ENCODE data around the gene RPL7L1.
"Not testable (repeated sequence)": the region's sequence is repeated elsewhere in the genome, so short reads cannot be mapped to it uniquely, and the experiment has no call there.

RPL7L1 gene

DNA sequence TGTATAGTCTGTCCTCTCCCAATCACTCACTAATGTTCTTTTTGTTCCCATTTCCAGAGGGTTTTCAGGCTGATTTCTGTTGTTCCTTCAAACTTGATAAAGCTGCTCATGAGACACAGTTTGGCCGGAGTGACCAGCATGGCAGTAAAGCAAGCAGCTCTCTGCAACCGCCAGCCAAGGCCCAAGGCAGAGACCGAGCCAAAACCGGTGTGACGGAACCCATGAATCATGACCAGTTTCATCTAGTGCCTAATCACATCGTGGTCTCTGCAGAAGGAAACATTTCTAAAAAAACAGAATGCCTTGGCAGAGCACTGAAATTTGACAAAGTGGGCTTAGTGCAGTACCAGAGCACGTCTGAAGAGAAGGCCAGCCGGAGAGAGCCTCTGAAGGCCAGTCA lies 14.8 kb upstream of the RPL7L1 start:
- Histone ChIP-seq H3K9me3 (ENCODE audit: control insufficient read depth in 2 of 2, low read length in 2 of 2) (no peaks in the 10 kb centered on the region), H3K4me1 (ENCODE audit: control insufficient read depth in 2 of 2, insufficient read depth in 2 of 2, low read length in 2 of 2) (no peaks in the 10 kb centered on the region), H3K9ac (ENCODE audit: low read depth in 1 of 2, low read length in 2 of 2) (no peak overlapping the region), H3K36me3 (ENCODE audit: control insufficient read depth in 2 of 2, insufficient read depth in 2 of 2, low read length in 2 of 2) (peaks cover 54 to 63% of the 10 kb centered on the region in 2 donors), H3K27me3 (ENCODE audit: control insufficient read depth in 2 of 2, insufficient read depth in 2 of 2, low read length in 2 of 2) (no peaks in the 10 kb centered on the region), H3K27ac (ENCODE audit: low read depth in 2 of 2, low read length in 2 of 2) (no peak overlapping the region), H3K4me3 (ENCODE audit: low read length in 2 of 2) (no peak overlapping the region)

GRCh38 chr6:42870145-42870936 lies 9.1 kb upstream of the RPL7L1 start:
- H3K4me1 ChIP-seq (ENCODE audit: control insufficient read depth in 2 of 2, insufficient read depth in 2 of 2, low read length in 2 of 2), result no peaks in the 10 kb centered on the region
- H3K9ac ChIP-seq (ENCODE audit: low read depth in 1 of 2, low read length in 2 of 2), result no peak overlapping the region
- H3K4me3 ChIP-seq (ENCODE audit: low read length in 2 of 2), result no peak overlapping the region
- H3K36me3 ChIP-seq (ENCODE audit: control insufficient read depth in 2 of 2, insufficient read depth in 2 of 2, low read length in 2 of 2), result peaks cover 18 to 22% of the 10 kb centered on the region in 2 donors
- H3K9me3 ChIP-seq (ENCODE audit: control insufficient read depth in 2 of 2, low read length in 2 of 2), result no peaks in the 10 kb centered on the region
- no peaks in the 10 kb centered on the region for H3K27me3 ChIP-seq (ENCODE audit: control insufficient read depth in 2 of 2, insufficient read depth in 2 of 2, low read length in 2 of 2)
- H3K27ac ChIP-seq (ENCODE audit: low read depth in 2 of 2, low read length in 2 of 2), result no peak overlapping the region

DNA sequence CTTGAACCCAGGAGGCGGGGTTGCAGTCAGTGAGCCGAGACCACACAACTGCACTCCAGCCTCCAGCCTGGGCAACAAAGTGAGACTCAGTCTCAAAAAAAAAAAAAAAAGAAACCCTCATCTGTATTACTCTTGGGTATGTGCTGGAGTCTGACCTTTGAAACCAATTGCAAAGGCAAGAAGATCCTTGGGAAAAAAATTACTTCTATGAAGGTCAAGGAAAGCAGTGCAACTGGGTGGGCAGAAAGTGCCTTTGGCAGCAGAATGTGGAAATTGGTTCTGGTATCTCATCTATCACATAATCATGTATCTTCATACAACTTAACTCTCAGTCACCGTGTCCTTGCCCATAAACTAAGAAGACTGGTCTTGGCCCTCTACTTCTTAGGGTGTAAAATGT lies 7.7 kb upstream of the RPL7L1 start:
- H3K27ac ChIP-seq (ENCODE audit: low read depth in 2 of 2, low read length in 2 of 2), result no peak overlapping the region
- H3K9me3 ChIP-seq (ENCODE audit: control insufficient read depth in 2 of 2, low read length in 2 of 2), result no peaks in the 10 kb centered on the region

DNA sequence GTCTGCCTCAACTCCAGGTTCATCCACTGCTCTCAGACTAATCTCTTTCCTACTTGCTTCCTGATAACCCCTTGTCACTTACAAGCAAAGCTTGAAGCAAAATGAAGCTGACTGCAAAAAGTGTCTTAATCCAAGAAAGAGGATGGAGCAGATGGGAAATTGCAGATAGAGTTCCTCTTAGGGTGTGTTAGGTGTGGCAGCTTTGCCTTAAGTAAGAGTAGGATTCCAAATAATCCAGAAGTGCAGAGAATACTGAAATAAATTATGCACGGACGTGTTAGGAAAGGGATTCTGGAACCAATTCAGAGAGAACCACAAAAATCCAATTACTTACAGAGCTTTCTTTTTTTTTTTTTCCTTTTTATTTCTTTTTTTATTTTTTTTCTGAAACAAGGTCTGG lies 6.1 kb upstream of the RPL7L1 start:
- no peak overlapping the region for H3K9ac ChIP-seq (ENCODE audit: low read depth in 1 of 2, low read length in 2 of 2)
- no peaks in the 10 kb centered on the region for H3K9me3 ChIP-seq (ENCODE audit: control insufficient read depth in 2 of 2, low read length in 2 of 2)
- no peaks in the 10 kb centered on the region for H3K4me1 ChIP-seq (ENCODE audit: control insufficient read depth in 2 of 2, insufficient read depth in 2 of 2, low read length in 2 of 2)
- H3K27ac ChIP-seq (ENCODE audit: low read depth in 2 of 2, low read length in 2 of 2), result no peak overlapping the region
- no peak overlapping the region for H3K4me3 ChIP-seq (ENCODE audit: low read length in 2 of 2)
- peaks cover 0 to 4% of the 10 kb centered on the region in 2 donors for H3K36me3 ChIP-seq (ENCODE audit: control insufficient read depth in 2 of 2, insufficient read depth in 2 of 2, low read length in 2 of 2)
- H3K27me3 ChIP-seq (ENCODE audit: control insufficient read depth in 2 of 2, insufficient read depth in 2 of 2, low read length in 2 of 2), result no peaks in the 10 kb centered on the region

More for the DNA sequence above, 7.7 kb upstream of the RPL7L1 start:
- Histone ChIP-seq H3K36me3 (ENCODE audit: control insufficient read depth in 2 of 2, insufficient read depth in 2 of 2, low read length in 2 of 2) (peaks cover 10 to 13% of the 10 kb centered on the region in 2 donors), H3K4me1 (ENCODE audit: control insufficient read depth in 2 of 2, insufficient read depth in 2 of 2, low read length in 2 of 2) (no peaks in the 10 kb centered on the region), H3K9ac (ENCODE audit: low read depth in 1 of 2, low read length in 2 of 2) (no peak overlapping the region), H3K27me3 (ENCODE audit: control insufficient read depth in 2 of 2, insufficient read depth in 2 of 2, low read length in 2 of 2) (no peaks in the 10 kb centered on the region), H3K4me3 (ENCODE audit: low read length in 2 of 2) (no peak overlapping the region)

- peaks cover 2 to 4% of the 10 kb centered on the region in 2 donors for H3K4me1 ChIP-seq (ENCODE audit: control insufficient read depth in 2 of 2, insufficient read depth in 2 of 2, low read length in 2 of 2)
- no peak overlapping the region for H3K27ac ChIP-seq (ENCODE audit: low read depth in 2 of 2, low read length in 2 of 2)
- H3K36me3 ChIP-seq (ENCODE audit: control insufficient read depth in 2 of 2, insufficient read depth in 2 of 2, low read length in 2 of 2), result peaks cover 0 to 3% of the 10 kb centered on the region in 2 donors
- no peaks in the 10 kb centered on the region for H3K27me3 ChIP-seq (ENCODE audit: control insufficient read depth in 2 of 2, insufficient read depth in 2 of 2, low read length in 2 of 2)
- H3K9me3 ChIP-seq (ENCODE audit: control insufficient read depth in 2 of 2, low read length in 2 of 2), result no peaks in the 10 kb centered on the region
- no peak overlapping the region for H3K9ac ChIP-seq (ENCODE audit: low read depth in 1 of 2, low read length in 2 of 2)
- H3K4me3 ChIP-seq (ENCODE audit: low read length in 2 of 2), result no peak overlapping the region
Measured at GRCh38 chr6:42877695-42878094, 1.7 kb upstream of the RPL7L1 start.

DNA sequence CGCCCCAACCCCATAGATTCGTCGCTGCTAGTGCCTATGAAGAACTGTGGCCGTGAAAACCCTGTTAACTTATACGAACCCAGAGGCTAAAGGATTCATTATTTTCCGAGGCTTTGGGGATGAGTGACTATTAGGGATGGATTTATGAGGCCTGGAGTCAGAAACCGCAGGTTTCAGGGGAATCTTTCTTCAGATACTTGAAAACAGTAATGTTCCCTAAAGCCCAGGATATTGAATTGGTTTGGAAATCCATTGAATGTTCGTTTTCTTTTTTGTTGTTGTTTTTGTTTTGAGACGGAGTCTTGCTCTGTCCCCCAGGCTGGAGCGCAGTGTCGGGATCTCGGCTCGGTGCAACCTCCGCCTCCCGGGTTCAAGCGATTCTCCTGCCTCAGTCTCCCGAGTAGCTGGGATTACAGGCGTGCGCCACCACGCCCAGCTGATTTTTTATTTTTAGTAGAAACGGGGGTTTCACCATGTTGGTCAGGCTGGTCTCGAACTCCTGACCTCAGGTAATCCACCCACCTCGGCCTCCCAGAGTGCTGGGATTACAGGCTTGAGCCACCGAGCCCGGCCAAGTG lies 913 bp downstream of the RPL7L1 start:
- Histone ChIP-seq H3K36me3 (ENCODE audit: control insufficient read depth in 2 of 2, insufficient read depth in 2 of 2, low read length in 2 of 2) (peaks cover 23 to 28% of the 10 kb centered on the region in 2 donors), H3K27ac (ENCODE audit: low read depth in 2 of 2, low read length in 2 of 2) (peak overlapping the region; percentile 82 to 92), H3K4me3 (ENCODE audit: low read length in 2 of 2) (peak overlapping the region; percentile 84 to 100), H3K9ac (ENCODE audit: low read depth in 1 of 2, low read length in 2 of 2) (peak overlapping the region; percentile 78 to 99)
- H3K27me3 ChIP-seq (ENCODE audit: control insufficient read depth in 2 of 2, insufficient read depth in 2 of 2, low read length in 2 of 2); H3K9me3 ChIP-seq (ENCODE audit: control insufficient read depth in 2 of 2, low read length in 2 of 2); H3K4me1 ChIP-seq (ENCODE audit: control insufficient read depth in 2 of 2, insufficient read depth in 2 of 2, low read length in 2 of 2): not testable (repeated sequence)

GRCh38 chr6:42880871-42881270 lies 1.5 kb downstream of the RPL7L1 start:
- H3K36me3 ChIP-seq (ENCODE audit: control insufficient read depth in 2 of 2, insufficient read depth in 2 of 2, low read length in 2 of 2), result peaks cover 28 to 34% of the 10 kb centered on the region in 2 donors
- H3K4me1 ChIP-seq (ENCODE audit: control insufficient read depth in 2 of 2, insufficient read depth in 2 of 2, low read length in 2 of 2); H3K27ac ChIP-seq (ENCODE audit: low read depth in 2 of 2, low read length in 2 of 2); H3K9me3 ChIP-seq (ENCODE audit: control insufficient read depth in 2 of 2, low read length in 2 of 2); H3K27me3 ChIP-seq (ENCODE audit: control insufficient read depth in 2 of 2, insufficient read depth in 2 of 2, low read length in 2 of 2): not testable (repeated sequence)
- peak overlapping the region; percentile 84 to 100 for H3K4me3 ChIP-seq (ENCODE audit: low read length in 2 of 2)
- peak overlapping the region; percentile 18 to 78 for H3K9ac ChIP-seq (ENCODE audit: low read depth in 1 of 2, low read length in 2 of 2)

DNA sequence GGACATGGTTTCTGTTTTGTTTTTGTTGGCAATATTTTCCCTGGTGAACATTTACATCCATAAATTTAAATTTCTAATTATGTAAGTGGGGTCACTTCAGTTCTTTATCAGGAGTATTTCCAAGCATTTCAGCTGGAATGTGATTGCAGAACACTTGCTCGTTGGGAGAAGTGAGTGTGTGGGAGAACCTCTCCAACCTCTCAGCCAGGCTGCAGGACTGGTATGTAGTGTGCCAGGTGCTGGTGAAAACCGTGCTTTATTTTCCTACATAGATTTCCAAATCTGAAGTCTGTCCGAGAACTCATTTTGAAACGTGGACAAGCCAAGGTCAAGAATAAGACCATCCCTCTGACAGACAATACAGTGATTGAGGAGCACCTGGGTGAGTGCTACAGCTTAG lies 6.3 kb downstream of the RPL7L1 start:
- no peak overlapping the region for H3K9ac ChIP-seq (ENCODE audit: low read depth in 1 of 2, low read length in 2 of 2)
- H3K9me3 ChIP-seq (ENCODE audit: control insufficient read depth in 2 of 2, low read length in 2 of 2), result no peaks in the 10 kb centered on the region
- H3K4me3 ChIP-seq (ENCODE audit: low read length in 2 of 2), result no peak overlapping the region
- no peak overlapping the region for H3K27ac ChIP-seq (ENCODE audit: low read depth in 2 of 2, low read length in 2 of 2)
- no peaks in the 10 kb centered on the region for H3K27me3 ChIP-seq (ENCODE audit: control insufficient read depth in 2 of 2, insufficient read depth in 2 of 2, low read length in 2 of 2)
- peaks cover 0 to 8% of the 10 kb centered on the region in 2 donors for H3K4me1 ChIP-seq (ENCODE audit: control insufficient read depth in 2 of 2, insufficient read depth in 2 of 2, low read length in 2 of 2)
- H3K36me3 ChIP-seq (ENCODE audit: control insufficient read depth in 2 of 2, insufficient read depth in 2 of 2, low read length in 2 of 2), result peaks cover 30 to 41% of the 10 kb centered on the region in 2 donors

GRCh38 chr6:42888201-42888600 lies 8.8 kb downstream of the RPL7L1 start:
- not testable (repeated sequence) for H3K4me3 ChIP-seq (ENCODE audit: low read length in 2 of 2); H3K4me1 ChIP-seq (ENCODE audit: control insufficient read depth in 2 of 2, insufficient read depth in 2 of 2, low read length in 2 of 2); H3K27me3 ChIP-seq (ENCODE audit: control insufficient read depth in 2 of 2, insufficient read depth in 2 of 2, low read length in 2 of 2); H3K9ac ChIP-seq (ENCODE audit: low read depth in 1 of 2, low read length in 2 of 2); H3K27ac ChIP-seq (ENCODE audit: low read depth in 2 of 2, low read length in 2 of 2); H3K9me3 ChIP-seq (ENCODE audit: control insufficient read depth in 2 of 2, low read length in 2 of 2)
- peaks cover 26 to 33% of the 10 kb centered on the region in 2 donors for H3K36me3 ChIP-seq (ENCODE audit: control insufficient read depth in 2 of 2, insufficient read depth in 2 of 2, low read length in 2 of 2)

GRCh38 chr6:42889815-42890214 lies 10.4 kb downstream of the RPL7L1 start:
- H3K27me3 ChIP-seq (ENCODE audit: control insufficient read depth in 2 of 2, insufficient read depth in 2 of 2, low read length in 2 of 2), result no peaks in the 10 kb centered on the region
- H3K27ac ChIP-seq (ENCODE audit: low read depth in 2 of 2, low read length in 2 of 2), result peak overlapping the region; percentile 90 to 93
- peak overlapping the region; percentile 90 to 98 for H3K4me3 ChIP-seq (ENCODE audit: low read length in 2 of 2)
- H3K9ac ChIP-seq (ENCODE audit: low read depth in 1 of 2, low read length in 2 of 2), result peak overlapping the region; percentile 96 to 97
- H3K4me1 ChIP-seq (ENCODE audit: control insufficient read depth in 2 of 2, insufficient read depth in 2 of 2, low read length in 2 of 2), result peaks cover 3 to 6% of the 10 kb centered on the region in 2 donors
- H3K9me3 ChIP-seq (ENCODE audit: control insufficient read depth in 2 of 2, low read length in 2 of 2), result no peaks in the 10 kb centered on the region
- H3K36me3 ChIP-seq (ENCODE audit: control insufficient read depth in 2 of 2, insufficient read depth in 2 of 2, low read length in 2 of 2), result peaks cover 9 to 17% of the 10 kb centered on the region in 2 donors
